IMR-90 (cell line): ENCODE results near the gene PRSS56. TPM values are rescaled to one million over a fixed set of nuclear protein-coding genes. Genes with fewer than 3 reads are reported as not detected.

ENCODE experiments used
- ATAC-seq: fragments of 200-7000 bp; cut with Tn5 transposase; 2 replicates; pipeline ENCODE4 v1.9.1; 2020; ENCODE audit warnings: low read depth, mild to moderate bottlenecking, moderate library complexity
- BruUV-seq: library from RNA; stranded (reverse); fragments of 400-500 nt; replicated peaks from 2 replicates; lab custom pipeline; 2021; lab: Mats Ljungman, UMichigan
- CTCF ChIA-PET: fragments of 300-600 bp; formaldehyde crosslinking; extraction: SDS; loops from one replicate; lab custom pipeline; 2021; ENCODE audit warnings: antibody characterized with exemption; lab: Yijun Ruan, JAX
- POLR2A ChIA-PET: fragments of 300-600 bp; sonication (Branson Sonifier 250); formaldehyde crosslinking; loops from one replicate; lab custom pipeline; 2022; ENCODE audit warnings: antibody characterized with exemption; ENCODE audit not compliant: unreplicated experiment; lab: Charles Lee
- DNase-seq: peaks from one replicate; pipeline ENCODE4 v3.0.0; 2013
- H2AFZ ChIP-seq: replicated peaks from 2 replicates; pipeline ENCODE3; 2013; ENCODE audit warnings: low read length, mild to moderate bottlenecking; ENCODE audit not compliant: poor library complexity
- H2AK5ac ChIP-seq: 2 replicates; pipeline ENCODE4 v1.6.1; 2013; ENCODE audit warnings: low read depth, low read length, inconsistent platforms
- H2AK9ac ChIP-seq: replicated peaks from 2 replicates; pipeline ENCODE3; 2013; ENCODE audit warnings: mild to moderate bottlenecking, low read depth, low read length, moderate library complexity; ENCODE audit not compliant: poor library complexity
- H2BK120ac ChIP-seq: 2 replicates; pipeline ENCODE4 v1.6.1; 2013; ENCODE audit warnings: low read depth, low read length, inconsistent platforms
- H2BK15ac ChIP-seq: 3 replicates; pipeline ENCODE4 v1.6.1; 2013; ENCODE audit warnings: low read depth, low read length, inconsistent platforms
- H2BK20ac ChIP-seq: 2 replicates; pipeline ENCODE4 v1.6.1; 2013; ENCODE audit warnings: low read depth, mild to moderate bottlenecking, inconsistent platforms, low read length, moderate library complexity
- H2BK5ac ChIP-seq: 2 replicates; pipeline ENCODE4 v1.6.1; 2013; ENCODE audit warnings: mild to moderate bottlenecking, low read depth, low read length, inconsistent platforms; ENCODE audit not compliant: poor library complexity, severe bottlenecking
- H3K14ac ChIP-seq: replicated peaks from 2 replicates; pipeline ENCODE4 v1.6.1; 2013; ENCODE audit warnings: low read depth, low read length, inconsistent platforms
- H3K18ac ChIP-seq: 2 replicates; pipeline ENCODE4 v1.6.1; 2013; ENCODE audit warnings: low read depth, low read length, control low read depth
- H3K23ac ChIP-seq: 2 replicates; pipeline ENCODE4 v1.6.1; 2013; ENCODE audit warnings: low read depth, low read length, inconsistent platforms
- H3K27ac ChIP-seq: 2 replicates; pipeline ENCODE4 v1.5.1; 2013; ENCODE audit warnings: mild to moderate bottlenecking, control low read depth, low read length; ENCODE audit not compliant: insufficient read depth
- H3K27me3 ChIP-seq: 2 replicates; pipeline ENCODE4 v1.6.1; 2013; ENCODE audit warnings: low read length; ENCODE audit not compliant: control insufficient read depth, insufficient read depth
- H3K36me3 ChIP-seq: 2 replicates; pipeline ENCODE4 v1.6.1; 2013; ENCODE audit warnings: low read length, mixed read lengths; ENCODE audit not compliant: control insufficient read depth, insufficient read depth
- H3K4ac ChIP-seq: 2 replicates; pipeline ENCODE4 v1.6.1; 2013; ENCODE audit warnings: low read depth, low read length, inconsistent platforms
- H3K4me1 ChIP-seq: 2 replicates; pipeline ENCODE4 v1.6.1; 2013; ENCODE audit warnings: low read length, mixed read lengths; ENCODE audit not compliant: control insufficient read depth, insufficient read depth
- H3K4me2 ChIP-seq: 2 replicates; pipeline ENCODE4 v1.6.1; 2013; ENCODE audit warnings: low read depth, mild to moderate bottlenecking, control low read depth, low read length, moderate library complexity
- H3K4me3 ChIP-seq: 2 replicates; pipeline ENCODE4 v1.5.1; 2013; ENCODE audit warnings: low read depth, mild to moderate bottlenecking, control low read depth, low read length, moderate library complexity; ENCODE audit not compliant: insufficient read depth
- H3K56ac ChIP-seq: 2 replicates; pipeline ENCODE4 v1.6.1; 2013; ENCODE audit warnings: low read length, inconsistent platforms; ENCODE audit not compliant: insufficient read depth; ENCODE audit errors: extremely low read depth
- H3K79me1 ChIP-seq, 2 experiments: 2 replicates each; pipeline ENCODE4 v1.6.1; 2013; ENCODE audit warnings: low read length in 2 of 2, inconsistent platforms in 1 of 2, low read depth in 1 of 2
- H3K9ac ChIP-seq: 2 replicates; pipeline ENCODE4 v1.6.1; 2013; ENCODE audit warnings: low read depth, low read length, control low read depth
- H3K9me1 ChIP-seq: 2 replicates; pipeline ENCODE4 v1.6.1; 2013; ENCODE audit warnings: low read length, inconsistent platforms; ENCODE audit not compliant: insufficient read depth
- H3K9me3 ChIP-seq: 2 replicates; pipeline ENCODE4 v1.6.1; 2013; ENCODE audit warnings: low read length; ENCODE audit not compliant: control insufficient read depth, insufficient read depth
- H4K20me1 ChIP-seq: 2 replicates; pipeline ENCODE4 v1.6.1; 2013; ENCODE audit warnings: low read length, inconsistent platforms; ENCODE audit not compliant: insufficient read depth
- H4K5ac ChIP-seq: 2 replicates; pipeline ENCODE4 v1.6.1; 2013; ENCODE audit warnings: mild to moderate bottlenecking, low read depth, low read length, control low read depth
- H4K8ac ChIP-seq, 2 experiments: 2 replicates each; pipeline ENCODE4 v1.6.1; 2013; ENCODE audit warnings: low read depth in 2 of 2, low read length in 2 of 2, control low read depth in 1 of 2, inconsistent platforms in 1 of 2
- H4K91ac ChIP-seq: 2 replicates; pipeline ENCODE4 v1.6.1; 2013; ENCODE audit warnings: low read depth, low read length, inconsistent platforms; ENCODE audit not compliant: insufficient read depth
- BHLHE40 ChIP-seq: fragments of 150-350 bp; IDR thresholded peaks from 2 replicates; pipeline ENCODE4 v1.6.1; 2016; ENCODE audit warnings: mild to moderate bottlenecking, low read depth, low read length
- CEBPB ChIP-seq: IDR thresholded peaks from 2 replicates; pipeline ENCODE4 v1.6.1; 2012; ENCODE audit warnings: low read depth, low read length, improper control_type of control experiment
- MAZ ChIP-seq: IDR thresholded peaks from 2 replicates; pipeline ENCODE4 v1.6.1; 2012; ENCODE audit warnings: low read depth, mild to moderate bottlenecking, low read length, improper control_type of control experiment, moderate library complexity, borderline replicate concordance
- MXI1 ChIP-seq: IDR thresholded peaks from 2 replicates; pipeline ENCODE4 v1.6.1; 2012; ENCODE audit warnings: low read depth, mild to moderate bottlenecking, low read length, moderate library complexity, borderline replicate concordance
- NFE2L2 ChIP-seq: fragments of 150-350 bp; IDR thresholded peaks from 2 replicates; pipeline ENCODE4 v1.6.1; 2016; ENCODE audit warnings: low read depth, mild to moderate bottlenecking, low read length
- RAD21 ChIP-seq: IDR thresholded peaks from 2 replicates; pipeline ENCODE4 v1.6.1; 2012; ENCODE audit warnings: low read length, improper control_type of control experiment
- RCOR1 ChIP-seq: IDR thresholded peaks from 2 replicates; pipeline ENCODE4 v1.6.1; 2012; ENCODE audit warnings: mild to moderate bottlenecking, low read length, improper control_type of control experiment; ENCODE audit not compliant: insufficient replicate concordance
- SMC3 ChIP-seq: fragments of 150-350 bp; IDR thresholded peaks from 2 replicates; pipeline ENCODE4 v1.6.1; 2016; ENCODE audit warnings: low read depth, mild to moderate bottlenecking, antibody characterized with exemption, low read length, moderate library complexity
- USF2 ChIP-seq: fragments of 150-350 bp; IDR thresholded peaks from 2 replicates; pipeline ENCODE4 v1.6.1; 2017; ENCODE audit warnings: mild to moderate bottlenecking, antibody characterized with exemption, low read length, low read depth
- WGBS, 2 experiments: methylation state at CpG; one replicate each; pipeline versions ENCODE4 v1.1.5 to v1.1.7; 2013; ENCODE audit warnings: missing lambda C conversion rate in 2 of 2; ENCODE audit not compliant: insufficient read length in 1 of 2; ENCODE audit errors: extremely low coverage in 2 of 2; 5-methylcytosine and 5-hydroxymethylcytosine counted together
- dilution Hi-C: fragments of 300-500 bp; cut with HindIII; formaldehyde crosslinking; loops from one replicate; pipeline ENCODE4 v1.14.3; 2018; ENCODE audit warnings: low sequenced_read_pairs; ENCODE audit not compliant: unreplicated experiment
- in situ Hi-C: fragments of 300-500 bp; cut with MboI; formaldehyde crosslinking; loops from 3 replicates; pipeline ENCODE4 v1.14.3; 2019; ENCODE audit warnings: low sequenced_read_pairs, inconsistent platforms, mixed read lengths
- intact Hi-C: fragments of 100-400 bp; cut with micrococcal nuclease; formaldehyde crosslinking; loops from 2 replicates; pipeline ENCODE4 v1.10.0; 2022
- polyA plus RNA-seq, 3 experiments: library from polyadenylated mRNA; depleted of rRNA; stranded (reverse); fragments of >200 nt; gene quantifications; 2 replicates each; pipeline ENCODE4 v1.2.3, GENCODE V29; 2012; ENCODE audit warnings: low replicate concordance in 1 of 3
- total RNA-seq: library from RNA; depleted of rRNA; stranded (reverse); fragments of >200 nt; gene quantifications from 2 replicates; pipeline ENCODE4 v1.2.3, GENCODE V29; 2012

Gene PRSS56
- total and polyA plus RNA-seq, 2 of the 4 experiments (the other 2 are of a cell fraction), result not detected

GRCh38 chr2:232504438-232504837 lies 15.8 kb upstream of the PRSS56 start:
- no TSS peak for BruUV-seq
- WGBS, 2 experiments, result no CpG with 5 or more reads among the region's 2 CpGs

More at GRCh38 chr2:232504438-232504837, 15.8 kb upstream of the PRSS56 start:
- POLR2A ChIA-PET, result no interaction called here
- H3K9ac ChIP-seq, result no peak overlapping the region
- H3K14ac ChIP-seq, result no peak overlapping the region
- no peak overlapping the region for H2BK20ac ChIP-seq
- H2AK5ac ChIP-seq, result no peak overlapping the region
- DNase-seq (no peak), ATAC-seq (no peak)
- no peaks in the 10 kb centered on the region for H3K79me1 ChIP-seq
- no peak overlapping the region for H2AFZ ChIP-seq
- no peak overlapping the region for H2BK120ac ChIP-seq
- no peak overlapping the region for H2AK9ac ChIP-seq
- H4K8ac ChIP-seq, result no peak overlapping the region
- H2BK5ac ChIP-seq, result no peak overlapping the region
- H3K27ac ChIP-seq, result no peak overlapping the region
- TF ChIP-seq CEBPB (no peak), RCOR1 (no peak), BHLHE40 (no peak), MXI1 (no peak), NFE2L2 (no peak), SMC3 (no peak), MAZ (no peak), USF2 (no peak), RAD21 (no peak)
- no peaks in the 10 kb centered on the region for H4K20me1 ChIP-seq
- no peak overlapping the region for H3K4me2 ChIP-seq
- no peaks in the 10 kb centered on the region for H3K4me1 ChIP-seq
- no peak overlapping the region for H4K5ac ChIP-seq
- H4K91ac ChIP-seq, result no peak overlapping the region
- H3K9me3 ChIP-seq, result no peaks in the 10 kb centered on the region
- CTCF ChIA-PET, result no interaction called here
- dilution Hi-C loops (no loop called here), in situ Hi-C loops (no loop called here), intact Hi-C loops (loop anchor here (10.0 kb wide), 1 partner anchor 600 kb away; no protein-coding TSS in a partner anchor)
- no peak overlapping the region for H3K4ac ChIP-seq
- no peak overlapping the region for H3K23ac ChIP-seq
- no peak overlapping the region for H2BK15ac ChIP-seq
- no peak overlapping the region for H3K18ac ChIP-seq
- no peak overlapping the region for H3K4me3 ChIP-seq
- H3K27me3 ChIP-seq, result peaks cover 63% of the 10 kb centered on the region
- no peaks in the 10 kb centered on the region for H3K36me3 ChIP-seq
- H3K9me1 ChIP-seq, result no peaks in the 10 kb centered on the region
- no peak overlapping the region for H3K56ac ChIP-seq
